GM21529 (cell line): ENCODE results near the gene RFWD3.
A peak's percentile ranks its signal among the peaks of the same experiment; 100 is the strongest.
"Not testable (repeated sequence)": the region's sequence is repeated elsewhere in the genome, so short reads cannot be mapped to it uniquely, and the experiment has no call there.

Experiments
- ATAC-seq: cut with Tn5 transposase; IDR thresholded peaks from one replicate; pipeline ENCODE4 v1.9.1; 2021; ENCODE audit not compliant: unreplicated experiment

Gene RFWD3

DNA sequence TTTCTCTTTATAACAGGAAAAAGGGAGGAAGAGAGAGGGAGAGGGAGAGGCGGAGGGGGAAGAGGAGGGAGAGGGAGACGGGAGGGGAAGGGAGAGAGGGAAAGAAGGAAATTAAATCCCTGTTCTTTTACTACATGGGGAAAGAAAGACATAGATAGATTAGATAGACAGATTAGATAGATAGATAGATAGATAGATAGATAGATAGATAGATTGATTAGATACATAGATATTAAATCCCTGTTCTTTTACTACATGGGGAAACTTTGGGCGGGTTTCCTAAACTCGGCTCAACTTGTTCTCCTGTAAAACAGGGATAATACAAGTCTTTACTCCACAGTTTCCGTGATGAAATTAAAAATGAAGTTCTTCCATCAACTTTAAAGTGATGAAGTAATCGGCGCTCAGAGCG lies 661 bp downstream of the RFWD3 start:
- ATAC-seq, result no peak

DNA sequence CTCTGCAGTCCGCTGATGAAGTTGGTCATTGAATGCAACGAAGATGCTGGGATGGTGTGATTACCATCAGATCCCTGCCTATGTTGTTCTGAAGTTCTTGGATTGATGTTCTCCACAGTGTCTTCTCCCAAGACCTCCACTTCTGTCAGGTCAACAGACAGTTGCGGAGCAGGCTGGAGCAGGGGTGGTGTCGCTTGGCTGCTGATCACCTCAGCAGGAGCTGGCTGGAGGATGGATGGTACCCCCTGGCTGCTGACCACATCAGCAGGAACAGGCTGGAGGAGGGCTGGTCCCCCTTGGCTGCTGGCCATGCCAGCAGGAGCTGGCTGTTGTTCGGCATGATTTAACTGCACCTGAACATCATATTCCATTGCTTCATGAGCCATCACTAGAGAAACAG lies 5.6 kb downstream of the RFWD3 start:
- ATAC-seq, result no peak

DNA sequence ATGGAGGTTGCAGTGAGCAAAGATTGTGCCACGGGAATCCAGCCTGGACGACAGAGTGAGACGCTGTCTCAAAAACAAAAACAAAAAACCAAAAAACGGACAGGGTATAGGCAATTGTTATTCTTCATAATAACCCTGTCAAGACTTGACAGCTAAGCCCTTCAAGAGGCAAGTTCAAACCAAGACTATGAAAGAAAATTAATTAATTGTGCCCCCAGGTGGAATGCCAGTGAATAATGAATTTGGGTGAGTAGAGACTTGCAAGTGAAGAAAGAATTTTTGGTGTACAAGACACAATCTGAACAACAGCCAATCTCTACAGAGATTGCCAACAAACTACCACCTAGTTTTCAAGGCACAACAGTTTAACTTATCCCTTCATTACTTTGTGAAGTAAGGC lies 6.3 kb downstream of the RFWD3 start:
- no peak for ATAC-seq

DNA sequence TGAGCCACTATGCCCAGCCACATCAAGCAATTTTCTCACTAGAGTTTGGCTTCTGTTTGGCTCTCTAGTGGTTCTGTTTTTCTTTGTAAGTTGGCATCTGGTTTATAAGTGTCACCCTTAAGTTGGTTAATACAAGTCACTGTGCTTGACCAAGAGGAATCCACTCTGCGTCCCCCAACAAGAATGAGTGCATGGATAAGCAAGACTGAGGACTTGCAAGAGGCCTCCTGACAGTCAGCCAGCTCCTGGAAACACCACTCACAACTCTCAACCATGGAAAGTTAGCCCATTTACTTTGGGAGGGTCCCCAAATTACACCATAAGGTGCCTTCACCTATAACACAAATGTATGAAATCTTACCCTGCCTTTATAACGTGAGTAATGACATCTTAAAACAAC lies 7.6 kb downstream of the RFWD3 start:
- no peak for ATAC-seq

DNA sequence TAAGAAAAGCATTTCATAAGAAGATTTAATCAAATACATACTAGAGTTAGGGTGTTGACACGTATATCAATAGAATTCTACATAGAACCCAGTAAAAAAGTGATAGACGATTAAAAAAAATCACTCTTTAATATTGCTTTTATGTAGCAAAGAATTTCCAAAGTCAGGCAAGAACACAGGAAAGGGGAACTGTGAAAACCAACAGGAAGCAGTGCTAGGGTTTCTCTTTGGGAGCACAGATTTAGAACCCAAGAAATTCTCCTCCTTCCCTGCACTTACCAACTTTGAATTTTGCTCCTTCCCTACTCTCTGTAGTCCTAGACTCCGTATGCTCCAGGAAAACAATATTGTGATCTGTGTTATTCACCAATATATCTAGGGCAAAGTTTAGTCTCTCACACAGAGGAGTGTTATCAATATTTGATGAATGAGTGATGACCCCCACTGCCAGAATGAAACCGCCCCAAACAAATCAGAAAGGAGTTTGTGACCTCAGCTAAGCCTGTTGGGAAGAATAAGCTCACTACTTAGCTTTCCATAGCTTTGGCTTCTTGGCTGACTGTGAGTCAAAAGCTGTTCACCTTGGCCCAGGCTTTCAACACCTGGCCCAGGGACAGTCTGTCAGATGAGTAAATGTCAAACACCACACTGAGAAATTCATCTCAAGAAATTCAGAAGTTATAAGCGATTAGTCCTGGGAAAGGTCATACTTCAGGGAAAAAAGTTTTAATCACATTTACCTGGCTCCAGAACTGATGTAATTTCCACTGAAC lies 8.6 kb downstream of the RFWD3 start:
- ATAC-seq, result no peak

DNA sequence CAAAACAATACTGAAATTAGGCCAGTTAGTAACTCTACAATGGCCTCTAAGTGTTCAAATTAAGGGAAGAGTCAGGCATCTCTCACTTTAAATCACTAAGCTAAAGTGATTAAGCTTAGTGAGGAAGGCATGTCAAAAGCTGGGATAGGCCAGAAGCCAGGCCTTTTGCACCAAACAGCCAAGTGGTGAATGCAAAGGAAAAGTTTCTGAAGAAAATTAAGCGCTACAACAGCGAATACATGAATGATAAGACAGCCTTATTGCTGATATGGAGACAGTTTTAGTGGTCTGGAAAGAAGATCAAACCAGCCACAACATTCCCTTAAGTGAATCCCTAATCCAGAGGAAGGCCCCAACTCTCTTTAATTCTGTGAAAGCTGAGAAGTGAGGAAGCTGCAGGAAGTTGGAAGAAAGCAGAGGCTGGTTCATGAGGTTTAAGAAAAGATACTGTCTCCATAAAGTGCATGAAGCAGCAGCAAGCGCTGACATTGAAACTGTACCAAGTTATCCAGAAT lies 12.1 kb downstream of the RFWD3 start:
- no peak for ATAC-seq

DNA sequence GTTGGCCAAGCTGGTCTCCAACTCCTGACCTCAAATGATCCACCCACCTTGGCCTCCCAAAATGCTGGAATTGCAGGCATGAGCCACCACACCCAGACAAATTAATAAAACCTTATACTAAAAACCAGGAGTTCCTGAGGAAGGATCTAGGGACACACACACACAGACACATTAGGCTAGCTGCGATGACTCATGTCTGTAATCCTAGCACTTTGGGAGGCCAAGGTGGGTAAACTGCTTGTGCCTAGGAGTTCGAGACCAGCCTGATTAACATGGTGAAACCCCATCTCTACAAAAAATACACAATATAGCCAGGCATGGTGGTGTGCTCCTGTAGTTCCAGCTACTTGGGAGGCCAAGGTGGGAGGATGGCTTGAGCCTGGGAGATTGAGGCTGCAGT lies 13.8 kb downstream of the RFWD3 start:
- ATAC-seq, result not testable (repeated sequence)

DNA sequence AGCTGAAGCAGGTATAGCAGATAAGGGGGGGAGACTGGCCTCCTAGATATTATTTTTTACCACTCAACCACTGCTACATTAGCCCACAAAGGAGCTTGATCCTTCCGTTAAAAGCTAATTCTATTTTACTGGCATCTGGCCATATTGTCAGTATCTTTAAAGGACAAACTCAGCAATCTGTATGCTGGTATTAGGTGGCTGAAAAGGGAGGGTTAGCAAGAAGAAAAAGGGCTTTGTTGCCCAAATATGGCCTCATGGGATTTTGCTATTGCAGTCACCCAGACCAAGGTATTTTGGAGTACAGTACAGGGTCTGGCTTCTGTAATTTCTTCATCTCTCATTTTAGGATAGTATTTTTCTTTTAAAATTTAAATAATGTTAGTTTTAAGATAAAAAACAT lies 14.4 kb downstream of the RFWD3 start:
- no peak for ATAC-seq

DNA sequence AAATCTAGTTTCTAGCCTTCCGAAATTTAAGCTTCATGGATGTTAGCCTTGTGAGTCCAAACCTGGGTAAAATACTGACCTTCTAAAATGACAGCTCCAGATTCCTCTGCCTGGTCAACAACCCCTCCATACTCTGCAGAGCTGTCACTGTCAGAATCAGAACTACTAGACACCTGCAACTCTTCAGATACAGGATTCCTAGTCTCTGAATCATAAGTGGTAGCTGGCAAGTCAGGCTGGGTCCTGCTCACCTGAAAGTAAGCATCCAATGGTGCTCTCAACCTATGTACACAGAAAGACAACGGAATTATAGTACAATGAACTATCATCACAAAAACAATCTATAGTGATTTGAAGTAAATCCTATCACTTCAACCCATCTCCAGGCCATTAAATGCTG lies 14.8 kb downstream of the RFWD3 start:
- ATAC-seq, result no peak

DNA sequence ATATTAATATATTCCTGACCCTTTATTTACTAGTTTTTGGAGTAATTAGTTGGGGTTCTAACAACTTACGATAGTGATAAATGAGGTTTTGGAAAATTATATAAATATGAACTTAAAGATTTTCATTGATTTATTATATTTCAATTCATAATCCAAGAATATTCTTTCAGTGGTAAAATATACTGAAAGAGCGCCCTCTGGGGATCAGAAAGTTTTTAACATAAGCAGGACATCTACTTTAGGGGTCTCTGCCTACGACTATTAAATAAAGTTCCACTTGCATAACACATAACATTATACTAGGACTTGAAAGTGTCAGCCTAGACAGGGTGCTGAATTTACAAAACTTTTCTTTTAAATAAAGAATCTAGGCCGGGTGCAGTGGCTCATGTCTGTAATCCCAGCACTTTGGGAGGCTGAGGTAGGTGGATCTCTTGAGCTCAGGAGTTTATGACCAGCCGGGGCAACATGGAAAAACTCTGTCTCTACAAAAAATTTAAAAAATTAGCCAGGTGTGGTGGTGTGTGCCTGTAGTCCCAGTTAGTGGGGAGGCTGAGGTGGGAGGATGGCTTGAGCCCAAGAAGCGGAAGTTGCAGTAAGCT lies 15.6 kb downstream of the RFWD3 start:
- no peak for ATAC-seq

DNA sequence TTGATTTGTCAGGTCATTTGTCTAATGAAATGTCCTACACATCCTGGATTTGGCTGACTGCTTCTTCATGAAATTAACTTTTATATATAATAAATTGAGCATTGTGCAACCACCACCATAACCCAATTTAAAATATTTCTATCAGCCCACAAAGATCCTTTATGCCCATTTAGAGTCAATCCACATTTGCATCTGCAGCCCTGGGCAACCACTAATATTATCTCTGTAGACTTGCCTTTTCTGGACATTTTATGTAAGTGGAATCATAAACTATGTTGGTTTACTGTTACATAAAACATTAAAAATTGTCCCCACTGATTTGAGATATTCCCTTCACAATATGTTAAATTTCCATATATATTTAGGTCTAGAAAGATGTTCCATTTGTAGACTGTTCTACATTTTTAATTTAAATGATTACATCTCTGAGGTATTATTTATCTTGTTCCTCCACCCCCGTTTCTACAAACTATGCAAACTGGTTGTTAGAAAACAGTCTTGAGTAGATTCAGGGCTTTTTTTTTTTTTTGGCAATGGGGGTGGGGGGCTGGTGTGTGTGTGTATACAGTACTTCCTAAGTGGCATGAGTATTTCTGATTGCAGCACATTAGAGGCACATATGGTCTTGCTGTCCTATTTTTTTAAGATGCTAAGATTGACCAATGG lies 16.7 kb downstream of the RFWD3 start:
- ATAC-seq, result no peak

DNA sequence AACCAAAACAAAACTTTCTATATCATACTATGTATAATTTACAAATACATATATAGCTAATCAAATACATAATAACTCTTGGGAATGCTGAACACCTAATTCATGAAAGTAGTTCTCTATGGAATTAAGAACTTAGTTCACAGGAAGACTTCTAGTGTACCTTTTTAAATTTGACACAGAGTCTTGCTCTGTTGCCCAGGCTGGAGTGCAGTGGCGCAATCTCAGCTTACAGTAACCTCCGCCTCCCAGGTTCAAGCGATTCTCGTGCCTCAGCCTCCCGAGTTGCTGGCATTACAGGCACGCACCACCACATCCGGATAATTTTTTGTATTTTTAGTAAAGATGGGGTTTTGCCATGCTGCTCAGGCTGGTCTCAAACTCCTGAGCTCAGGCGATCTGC lies 24.7 kb downstream of the RFWD3 start:
- ATAC-seq, result no peak

DNA sequence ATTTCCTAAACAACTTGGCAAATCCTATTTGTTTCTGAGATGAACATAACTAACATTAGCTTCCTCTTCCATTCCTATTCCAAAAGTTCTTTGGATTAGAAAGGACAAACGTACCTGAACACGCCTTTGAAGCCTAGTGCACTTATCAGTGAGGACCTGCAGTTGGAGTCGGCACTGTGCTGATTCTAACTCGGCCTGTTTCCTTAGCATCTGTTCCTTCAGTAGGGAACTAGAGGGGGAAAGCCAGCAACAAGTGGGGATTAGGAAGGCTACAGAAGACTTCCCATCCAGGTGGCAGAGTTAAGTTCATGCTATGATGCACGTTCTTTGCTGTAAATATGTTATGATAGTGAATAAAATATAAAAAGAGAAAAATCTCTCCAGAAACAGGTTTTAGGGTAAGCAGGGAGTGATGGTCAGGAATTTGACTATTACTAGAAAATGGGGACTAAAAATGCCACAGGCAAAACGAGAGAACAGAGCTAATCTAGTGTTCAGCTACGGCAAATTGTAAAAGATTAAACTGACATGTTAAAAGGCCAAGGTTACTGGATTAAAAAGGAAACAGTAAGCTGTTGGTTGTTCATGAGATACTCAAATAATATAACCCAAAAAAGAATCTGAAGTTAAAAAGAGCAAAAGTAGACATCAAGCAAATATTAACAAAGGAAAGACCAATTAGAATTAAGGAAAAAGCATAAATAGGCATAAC lies 28.8 kb downstream of the RFWD3 start:
- ATAC-seq, result no peak

DNA sequence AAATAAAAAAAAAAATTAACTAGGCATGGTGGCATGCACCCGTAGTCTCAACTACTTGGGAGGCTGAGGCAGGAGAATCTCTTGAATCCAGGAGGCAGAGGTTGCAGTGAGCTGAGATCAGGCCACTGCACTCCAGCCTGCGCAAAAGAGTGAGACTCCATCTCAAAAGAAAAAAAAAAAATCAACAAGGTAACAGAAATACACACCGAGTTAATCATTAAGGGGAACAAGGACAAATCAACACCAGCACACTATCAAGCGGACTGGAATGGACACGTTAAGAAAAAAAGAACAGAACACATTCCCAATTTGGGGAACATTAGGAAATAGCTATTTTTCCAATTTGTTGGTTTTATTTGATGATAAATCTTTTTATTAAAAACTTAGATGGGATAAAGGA lies 31.4 kb downstream of the RFWD3 start:
- no peak for ATAC-seq

DNA sequence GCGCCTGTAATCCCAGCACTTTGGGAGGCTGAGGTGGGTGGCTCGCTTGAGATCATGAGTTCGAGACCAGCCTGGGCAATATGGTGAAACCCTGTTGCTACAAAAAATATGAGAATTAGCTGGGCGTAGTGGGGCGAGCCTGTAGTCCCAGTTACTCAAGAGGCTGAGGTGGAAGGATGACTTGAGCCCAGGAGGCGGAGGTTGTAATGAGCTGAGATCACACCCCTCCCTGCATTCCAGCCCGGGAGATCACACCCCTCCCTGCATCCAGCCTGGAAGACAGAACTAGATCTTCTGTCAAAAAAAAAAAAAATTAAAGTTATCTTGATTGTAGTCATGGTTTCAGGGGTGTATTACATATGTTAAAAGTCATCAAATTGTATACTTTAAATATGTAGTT lies 33.0 kb downstream of the RFWD3 start:
- ATAC-seq, result no peak

DNA sequence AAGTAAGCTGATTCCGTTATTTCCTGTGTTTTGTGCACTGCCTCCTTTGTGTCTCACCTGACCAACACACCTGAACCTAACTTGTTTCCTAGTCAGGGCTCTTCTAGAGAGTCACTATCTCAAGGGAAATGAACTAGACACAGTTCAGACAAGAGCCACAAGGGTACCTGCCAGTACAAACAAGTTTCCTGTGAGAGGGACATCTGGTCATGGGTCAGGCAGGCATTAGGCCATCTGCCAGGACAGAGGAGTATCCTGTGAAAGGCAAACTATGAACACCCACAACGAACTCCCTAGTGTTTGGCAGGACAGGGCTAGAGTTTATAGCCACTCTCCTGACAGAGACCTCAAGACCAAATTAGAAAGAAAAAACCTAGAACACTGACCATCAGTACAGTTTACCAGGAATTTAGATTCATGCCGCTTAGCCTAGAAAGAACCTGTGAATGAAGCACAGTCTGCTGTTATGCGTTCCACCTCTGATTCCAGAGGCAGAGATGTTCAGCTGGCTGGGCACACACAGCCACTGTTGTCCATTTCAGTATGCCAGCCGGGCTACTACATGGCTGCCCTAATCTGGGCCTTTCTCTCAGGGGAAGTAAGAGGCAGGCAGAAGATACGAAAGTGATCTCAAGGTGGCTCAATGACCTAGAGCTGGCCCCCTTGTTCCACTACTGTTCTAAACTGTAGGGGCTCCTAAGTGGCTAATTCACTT lies 39.0 kb downstream of the RFWD3 start:
- ATAC-seq, result no peak

DNA sequence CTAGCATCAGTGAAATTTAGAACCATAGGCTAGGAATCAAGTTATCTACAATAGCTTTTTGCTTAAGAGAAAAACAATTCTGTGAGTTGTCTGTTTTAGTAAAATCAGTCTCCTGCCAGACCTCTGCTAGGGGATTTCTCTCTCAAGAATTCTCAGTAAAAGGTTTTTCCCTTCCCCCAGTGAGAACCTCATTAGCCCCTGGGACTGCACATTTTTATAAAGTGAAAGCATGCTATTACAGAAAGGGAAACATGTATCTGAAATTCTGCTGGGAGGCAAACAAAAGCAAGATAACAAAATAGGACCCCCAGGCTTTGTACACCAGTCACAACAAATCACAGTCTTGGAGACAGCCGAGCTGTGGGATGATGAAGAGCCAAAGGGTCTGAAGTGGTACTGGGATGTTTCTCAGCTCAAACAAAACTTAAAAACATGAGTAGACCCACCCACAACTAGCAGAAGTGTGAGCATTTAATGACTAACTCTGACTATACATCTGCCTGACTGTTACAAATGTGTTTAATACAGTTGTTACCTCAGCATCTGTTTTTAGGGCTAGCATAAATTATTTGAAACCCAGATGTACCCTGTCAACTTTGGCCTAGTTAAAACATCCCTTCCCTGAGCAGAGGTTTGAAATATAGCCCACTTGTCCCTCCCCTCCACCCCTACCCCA lies 39.8 kb downstream of the RFWD3 start:
- peak; percentile 57 for ATAC-seq

DNA sequence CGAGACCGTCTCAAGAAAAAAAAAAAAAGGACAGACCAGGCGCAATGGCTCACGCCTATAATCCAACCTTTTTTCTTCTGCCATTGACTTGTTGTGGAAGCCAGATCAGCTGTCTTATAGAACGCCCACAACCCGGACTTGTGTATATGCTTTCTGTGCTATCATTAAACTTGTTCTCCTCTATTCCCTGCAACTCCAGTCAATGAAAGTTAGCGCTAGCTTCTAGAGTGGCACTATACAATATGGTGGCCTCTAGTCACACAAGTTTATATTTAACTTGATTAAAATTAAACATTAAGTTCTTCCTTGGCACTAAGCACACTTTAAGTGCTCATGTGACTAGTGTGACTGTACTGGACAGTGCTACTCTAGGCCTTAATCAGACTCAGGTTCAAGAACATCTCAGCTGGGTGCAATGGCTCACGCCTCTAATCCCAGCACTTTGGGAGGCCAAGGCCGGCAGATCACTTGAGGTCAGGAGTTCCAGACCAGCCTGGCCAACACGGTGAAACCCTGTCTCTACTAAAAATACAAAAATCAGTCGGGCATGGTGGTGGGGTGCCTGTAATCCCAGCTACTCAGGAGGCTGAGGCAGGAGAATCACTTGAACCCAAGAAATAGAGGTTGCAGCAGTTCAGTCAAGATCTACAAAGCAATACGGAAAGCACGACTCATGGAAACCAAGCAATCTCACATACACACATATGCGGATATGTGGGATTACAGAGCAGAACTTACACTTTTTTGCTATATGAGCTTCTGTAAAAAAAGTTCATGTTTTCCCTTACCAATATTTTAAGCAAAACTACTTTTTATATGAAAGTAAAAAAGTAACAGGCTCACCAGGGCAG lies 41.0 kb downstream of the RFWD3 start:
- no peak for ATAC-seq

DNA sequence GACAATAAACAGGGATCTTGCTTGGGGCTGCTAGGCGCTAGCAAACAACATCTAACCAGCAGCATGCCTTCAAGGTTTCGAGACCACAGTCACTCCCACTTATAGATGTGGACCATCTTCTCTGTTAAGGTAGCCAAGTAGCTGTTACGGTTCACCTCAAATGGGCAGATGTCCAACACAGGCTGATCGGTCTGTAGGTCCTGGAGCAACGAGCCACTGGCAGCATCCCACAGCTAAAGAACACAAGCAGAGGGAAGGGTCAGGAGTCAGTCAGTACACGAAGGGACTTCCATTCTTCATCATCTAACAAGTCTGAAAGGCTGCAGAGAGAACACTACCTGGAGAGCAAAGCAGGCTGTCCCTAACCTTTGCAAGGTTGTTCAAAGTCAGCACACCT lies 42.8 kb downstream of the RFWD3 start:
- ATAC-seq, result no peak
